ENCODE measurements around the gene HIF1AN. TPM values are rescaled to one million over a fixed set of nuclear protein-coding genes. Genes with fewer than 3 reads are reported as not detected.

The HIF1AN gene
- total RNA-seq, 4 donors from 2014 or later = 12.8 to 47.2 (median 21.7) TPM

- H3K27me3 ChIP-seq = peaks cover 7% of the 10 kb centered on the region
- intact Hi-C loops (cut with DNase I; ENCODE audit: low total_unique reads) = no loop called here
- H3K4me3 ChIP-seq = no peak overlapping the region
- no peak overlapping the region for H3K27ac ChIP-seq
- TF ChIP-seq EP300 (IDR thresholded peaks at IDR 0.05; ENCODE audit: low read depth) (no peak), POLR2A (IDR thresholded peaks at IDR 0.05) (no peak), POLR2AphosphoS5 (IDR thresholded peaks at IDR 0.05) (no peak), CTCF (IDR thresholded peaks at IDR 0.05) (no peak)
- peaks cover 0 to 34% (median 15%) of the 10 kb centered on the region in 4 donors for H3K36me3 ChIP-seq
- in situ Hi-C loops (cut with MboI; ENCODE audit: low pct_ligation_motif_present in 1 of 4, low pct_unique_long_range_greater_than_20kb in 1 of 4, low sequenced_read_pairs in 3 of 4) = loop anchor here in 2 of 4 donors (25.0 kb wide), 1 partner anchor 187 kb away; the partner anchor contains the start of genes PKD2L1 (in 2 of the 2) and SCD (in 2 of the 2)
- no peaks in the 10 kb centered on the region for H3K9me3 ChIP-seq
- DNase-seq = no peak
- 84 to 89% methylated on average over 4 to 6 of the region's 6 CpGs for WGBS, 2 donors (ENCODE audit: low coverage in 1 of 2)
- peaks cover 13 to 20% (median 15%) of the 10 kb centered on the region in 4 donors for H3K4me1 ChIP-seq
These were observed 11.5 kb upstream of the HIF1AN start for GRCh38 chr10:100524206-100524605.

- no peak for DNase-seq
These were observed 11.1 kb upstream of the HIF1AN start for GRCh38 chr10:100524638-100525037.

GRCh38 chr10:100528123-100528886 is 7.4 kb upstream of the HIF1AN start:
- Histone ChIP-seq H3K4me3 (peak overlapping the region; percentile 65 to 79 (median 70)), H3K4me1 (peaks cover 13 to 18% (median 14%) of the 10 kb centered on the region in 4 donors), H3K9me3 (no peaks in the 10 kb centered on the region), H3K36me3 (peaks cover 0 to 30% (median 15%) of the 10 kb centered on the region in 4 donors), H3K27ac (peak overlapping the region; percentile 80 to 85 (median 82)), H3K27me3 (no peaks in the 10 kb centered on the region)
- intact Hi-C loops (cut with DNase I; ENCODE audit: low total_unique reads) (no loop called here), in situ Hi-C loops (cut with MboI; ENCODE audit: low pct_ligation_motif_present in 1 of 4, low pct_unique_long_range_greater_than_20kb in 1 of 4, low sequenced_read_pairs in 3 of 4) (no loop called here)
- TF ChIP-seq POLR2A (IDR thresholded peaks at IDR 0.05) (no peak), EP300 (IDR thresholded peaks at IDR 0.05; ENCODE audit: low read depth) (no peak), CTCF (IDR thresholded peaks at IDR 0.05) (no peak), POLR2AphosphoS5 (IDR thresholded peaks at IDR 0.05) (no peak)
- 51 to 52% methylated on average over 5 to 7 of the region's 7 CpGs for WGBS, 2 donors (ENCODE audit: low coverage in 1 of 2)
- no peak for DNase-seq

More at GRCh38 chr10:100524638-100525037, 11.1 kb upstream of the HIF1AN start:
- peaks cover 0 to 34% (median 15%) of the 10 kb centered on the region in 4 donors for H3K36me3 ChIP-seq
- TF ChIP-seq POLR2AphosphoS5 (IDR thresholded peaks at IDR 0.05) (no peak), EP300 (IDR thresholded peaks at IDR 0.05; ENCODE audit: low read depth) (no peak), CTCF (IDR thresholded peaks at IDR 0.05) (no peak), POLR2A (IDR thresholded peaks at IDR 0.05) (no peak)
- no peaks in the 10 kb centered on the region for H3K9me3 ChIP-seq
- intact Hi-C loops (cut with DNase I; ENCODE audit: low total_unique reads) (no loop called here), in situ Hi-C loops (cut with MboI; ENCODE audit: low pct_ligation_motif_present in 1 of 4, low pct_unique_long_range_greater_than_20kb in 1 of 4, low sequenced_read_pairs in 3 of 4) (loop anchor here in 2 of 4 donors (25.0 kb wide), 1 partner anchor 187 kb away; the partner anchor contains the start of genes PKD2L1 (in 2 of the 2) and SCD (in 2 of the 2))
- H3K4me1 ChIP-seq = peaks cover 12 to 16% (median 14%) of the 10 kb centered on the region in 4 donors
- H3K27ac ChIP-seq = no peak overlapping the region
- H3K4me3 ChIP-seq = no peak overlapping the region
- H3K27me3 ChIP-seq = peaks cover 3% of the 10 kb centered on the region
- WGBS, 2 donors (ENCODE audit: low coverage in 1 of 2) = 87% methylated on average over 2 of the region's 2 CpGs; no CpG with 5 or more reads in 1 of the 2 donors

- in situ Hi-C loops (cut with MboI; ENCODE audit: low pct_ligation_motif_present in 1 of 4, low pct_unique_long_range_greater_than_20kb in 1 of 4, low sequenced_read_pairs in 3 of 4) (no loop called here), intact Hi-C loops (cut with DNase I; ENCODE audit: low total_unique reads) (no loop called here)
- Histone ChIP-seq H3K4me3 (peak overlapping the region; percentile 65 to 79 (median 70)), H3K36me3 (peaks cover 0 to 25% (median 12%) of the 10 kb centered on the region in 4 donors), H3K4me1 (peaks cover 13 to 18% (median 14%) of the 10 kb centered on the region in 4 donors), H3K9me3 (no peaks in the 10 kb centered on the region), H3K27me3 (no peaks in the 10 kb centered on the region), H3K27ac (peak overlapping the region; percentile 80 to 85 (median 82))
- TF ChIP-seq CTCF (IDR thresholded peaks at IDR 0.05) = no peak
- no peak for TF ChIP-seq EP300 (IDR thresholded peaks at IDR 0.05; ENCODE audit: low read depth)
- TF ChIP-seq POLR2AphosphoS5 (IDR thresholded peaks at IDR 0.05) = no peak
- no peak for TF ChIP-seq POLR2A (IDR thresholded peaks at IDR 0.05)
- DNase-seq = no peak
- WGBS, 2 donors (ENCODE audit: low coverage in 1 of 2) = 0 to 3% methylated on average over 1 to 18 of the region's 18 CpGs
These were observed 6.7 kb upstream of the HIF1AN start for GRCh38 chr10:100528921-100529474.

All from transverse colon (tissue), 4 donors.